GM20000 (cell line): Measurements from ENCODE around the gene TMC1.

Experiments
- DNase-seq: peaks from one replicate; pipeline ENCODE4 v3.0.0; 2012; ENCODE audit warnings: low spot score
- CTCF ChIP-seq: IDR thresholded peaks from 2 replicates; pipeline ENCODE4 v1.5.1; 2012; ENCODE audit warnings: mild to moderate bottlenecking, control low read depth; ENCODE audit errors: extremely low read depth, missing control alignments

TMC1 gene

GRCh38 chr9:72579190-72579589, 57.8 kb downstream of the TMC1 start:
- TF ChIP-seq CTCF: no peak
- no peak for DNase-seq

DNA sequence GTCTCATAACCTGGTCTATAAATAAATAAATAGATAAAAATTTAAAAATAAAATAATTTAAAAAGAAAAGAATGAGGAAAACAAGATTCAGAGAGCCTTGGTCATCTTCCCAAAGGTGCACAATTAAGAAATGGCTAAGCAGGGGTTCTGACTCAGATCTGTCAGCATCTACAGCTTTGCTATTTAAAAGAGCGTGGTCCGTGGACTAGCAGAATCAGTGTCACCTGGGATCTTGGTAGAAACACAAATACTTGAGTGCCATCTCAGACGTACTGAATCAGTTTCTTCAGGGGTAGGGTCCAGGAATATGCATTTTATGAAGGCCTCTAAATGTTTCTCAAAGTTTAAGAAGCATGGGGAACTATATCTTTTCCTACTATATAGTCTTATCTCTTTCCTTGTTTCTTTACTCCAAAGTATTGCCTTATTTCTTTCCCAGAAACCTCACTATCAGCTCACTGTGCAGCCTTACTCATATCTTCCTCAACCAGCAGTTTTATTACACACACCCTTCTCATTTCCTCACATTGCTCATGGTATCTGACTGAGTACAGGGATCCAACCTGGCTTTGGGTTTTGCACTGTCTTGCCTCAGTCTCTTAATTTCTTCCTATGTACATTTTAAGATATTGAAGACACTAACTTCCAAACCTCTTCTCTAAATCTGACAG, 58.6 kb downstream of the TMC1 start:
- TF ChIP-seq CTCF: no peak

GRCh38 chr9:72581694-72582093, 60.3 kb downstream of the TMC1 start:
- TF ChIP-seq CTCF: no peak
- no peak for DNase-seq

More for the DNA sequence above, 58.6 kb downstream of the TMC1 start:
- no peak for DNase-seq

DNA sequence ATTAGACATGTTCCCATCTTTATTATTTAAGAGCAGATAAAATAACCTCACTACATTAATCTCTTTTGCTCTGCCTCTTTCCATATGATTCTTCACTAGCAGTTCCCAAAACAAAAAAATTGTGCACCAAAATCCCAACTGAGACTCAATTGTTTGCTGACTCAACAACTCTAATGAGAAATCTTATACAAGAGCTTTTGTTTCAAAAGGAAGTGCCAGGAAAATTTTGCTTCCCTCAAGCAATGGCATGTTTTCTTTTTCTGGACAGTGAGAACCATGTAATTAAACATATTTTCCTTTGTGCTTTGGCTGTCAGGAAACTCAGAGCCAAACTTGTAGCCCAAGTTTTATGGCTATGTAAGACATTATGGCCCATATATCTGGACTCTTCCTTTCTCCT, 62.0 kb downstream of the TMC1 start:
- DNase-seq: no peak
- TF ChIP-seq CTCF: no peak

- no peak for DNase-seq
- no peak for TF ChIP-seq CTCF
These were observed 65.2 kb downstream of the TMC1 start for GRCh38 chr9:72586388-72587130.

DNA sequence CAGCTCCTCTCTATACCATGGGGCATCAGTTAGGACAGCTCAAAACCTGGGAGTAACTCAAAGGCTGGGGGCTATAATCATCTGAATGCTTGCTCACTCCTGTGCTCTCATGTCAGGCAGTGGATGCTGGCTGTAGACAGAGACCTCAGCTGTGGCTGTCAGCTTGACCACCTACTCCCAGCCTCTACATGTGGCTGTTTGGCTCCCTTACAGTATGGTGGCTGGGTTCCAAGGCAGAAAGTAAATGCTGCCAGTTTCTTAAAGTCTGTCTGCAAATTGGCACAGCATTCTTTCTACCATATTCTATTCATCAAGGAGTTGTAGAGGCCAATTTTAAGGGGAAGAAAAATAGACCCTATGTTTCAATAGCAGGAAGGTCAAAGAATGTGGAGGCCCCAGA, 66.9 kb downstream of the TMC1 start:
- no peak for TF ChIP-seq CTCF
- DNase-seq: no peak

DNA sequence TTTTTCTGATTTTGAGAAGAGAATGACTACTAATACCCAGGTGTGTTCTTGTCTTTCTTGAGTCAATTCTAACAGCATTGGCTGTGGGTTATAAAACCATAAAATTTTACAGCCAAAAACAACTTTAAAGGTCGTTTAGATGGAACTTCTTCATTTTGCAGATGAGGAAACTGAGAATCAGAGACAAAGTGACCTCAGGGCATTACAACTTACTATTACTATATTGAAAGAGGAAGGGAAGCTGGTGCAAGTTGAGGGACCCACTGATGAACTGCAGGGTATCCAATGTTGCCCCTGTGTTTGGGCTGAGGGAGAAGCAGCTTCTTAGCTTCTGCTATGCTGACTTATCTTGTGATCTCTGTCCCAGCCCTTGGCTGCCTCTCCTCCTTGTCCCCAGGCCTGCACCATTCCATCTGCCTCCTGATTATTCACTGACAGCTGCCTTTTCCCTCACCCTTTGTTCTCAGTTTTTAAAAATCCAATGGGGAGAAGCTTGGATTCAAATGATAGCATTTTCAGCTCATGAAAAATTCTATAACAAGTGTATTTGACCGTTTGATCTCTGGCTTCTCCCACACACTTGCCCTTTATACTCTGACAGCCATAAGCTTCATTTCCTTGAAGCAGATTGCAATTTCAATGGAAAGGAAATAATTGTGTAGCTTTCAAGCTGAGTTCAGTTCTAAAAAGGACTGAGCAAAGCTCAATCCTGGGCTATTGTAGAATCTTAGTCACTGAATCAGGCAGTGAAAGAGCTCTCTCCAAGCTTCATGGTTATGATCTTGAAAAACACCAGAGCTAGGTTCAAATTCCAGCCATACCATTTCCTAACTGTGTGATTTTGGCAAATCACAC, 68.5 kb downstream of the TMC1 start:
- no peak for TF ChIP-seq CTCF
- DNase-seq: no peak
